Lung (tissue), 12 donors: ENCODE measurements around the gene IFNA1. TPM values are rescaled to one million over a fixed set of nuclear protein-coding genes. Genes with fewer than 3 reads are reported as not detected.

Experiments
- ATAC-seq: fragments of 200-7000 bp; cut with Tn5 transposase; one replicate; pipeline ENCODE4 v1.9.1; 2020; ENCODE audit warnings: moderate number of reproducible peaks; ENCODE audit not compliant: insufficient read depth, low FRiP score
- DNase-seq, 3 donors: peaks; one replicate each; pipeline ENCODE4 v3.0.0-alpha.2; 2013 to 2017
- H3K27ac ChIP-seq, 2 donors: one replicate each; pipeline ENCODE4 v1.5.1; 2013; ENCODE audit warnings: mild to moderate bottlenecking in 2 of 2, moderate library complexity in 2 of 2, control low read depth in 1 of 2, inconsistent platforms in 1 of 2, low read depth in 1 of 2, low read length in 1 of 2
- H3K27me3 ChIP-seq, 3 donors: one replicate each; pipeline ENCODE4 v1.5.1; 2013; ENCODE audit warnings: low read length in 2 of 3; ENCODE audit not compliant: control insufficient read depth in 3 of 3, insufficient read depth in 3 of 3
- H3K36me3 ChIP-seq, 4 donors: one replicate each; pipeline ENCODE4 v1.5.1; 2013; ENCODE audit warnings: low read length in 4 of 4, mild to moderate bottlenecking in 1 of 4, moderate library complexity in 1 of 4; ENCODE audit not compliant: control insufficient read depth in 4 of 4, insufficient read depth in 4 of 4
- H3K4me1 ChIP-seq, 5 donors: one replicate each; pipeline ENCODE4 v1.5.1; 2013; ENCODE audit warnings: low read length in 5 of 5, mild to moderate bottlenecking in 2 of 5, moderate library complexity in 1 of 5; ENCODE audit not compliant: control insufficient read depth in 5 of 5, insufficient read depth in 5 of 5
- H3K4me3 ChIP-seq: one replicate; pipeline ENCODE4 v1.5.1; 2013; ENCODE audit warnings: mild to moderate bottlenecking, control low read depth, moderate library complexity
- H3K9ac ChIP-seq, 2 donors: one replicate each; pipeline ENCODE4 v1.5.1; 2013; ENCODE audit warnings: low read length in 2 of 2, control low read depth in 1 of 2; ENCODE audit not compliant: insufficient read depth in 1 of 2
- H3K9me3 ChIP-seq, 4 donors: one replicate each; pipeline ENCODE4 v1.5.1; 2013; ENCODE audit warnings: low read length in 3 of 4, mild to moderate bottlenecking in 1 of 4, moderate library complexity in 1 of 4; ENCODE audit not compliant: control insufficient read depth in 4 of 4, insufficient read depth in 3 of 4
- WGBS, 2 donors: extraction: QIAGEN DNeasy Blood & Tissue Kit; methylation state at CpG; one replicate each; pipeline ENCODE4 v1.1.7; 2013; 5-methylcytosine and 5-hydroxymethylcytosine counted together
- polyA plus RNA-seq, 2 donors: library from polyadenylated mRNA; stranded (reverse); fragments of 200-250 nt; gene quantifications; one replicate each; pipeline ENCODE4 v1.2.1, GENCODE V29; 2013
- total RNA-seq, 2 donors: library from RNA; depleted of rRNA in 1 of 2; stranded (reverse); fragments of >200 nt in 1 of 2; gene quantifications; one replicate each; pipeline ENCODE4 v1.2.1, GENCODE V29; 2014 to 2021
- TF ChIP-seq, protein P1 (sequence below): IDR thresholded peaks from 2 replicates; pipeline ENCODE4 v1.5.1; 2012; ENCODE audit warnings: mild to moderate bottlenecking; ENCODE audit errors: control extremely low read depth, extremely low read depth
- donor health status: control.
- donor health status: control.
- donor health status: Bipolar disorder and iron deficiency.
- donor health status: healthy.
- donor health status: DM: yes; HTN: yes; CAD: no.

The IFNA1 gene
- total and polyA plus RNA-seq, 4 donors, result 0.22 TPM; not detected in 3

DNA sequence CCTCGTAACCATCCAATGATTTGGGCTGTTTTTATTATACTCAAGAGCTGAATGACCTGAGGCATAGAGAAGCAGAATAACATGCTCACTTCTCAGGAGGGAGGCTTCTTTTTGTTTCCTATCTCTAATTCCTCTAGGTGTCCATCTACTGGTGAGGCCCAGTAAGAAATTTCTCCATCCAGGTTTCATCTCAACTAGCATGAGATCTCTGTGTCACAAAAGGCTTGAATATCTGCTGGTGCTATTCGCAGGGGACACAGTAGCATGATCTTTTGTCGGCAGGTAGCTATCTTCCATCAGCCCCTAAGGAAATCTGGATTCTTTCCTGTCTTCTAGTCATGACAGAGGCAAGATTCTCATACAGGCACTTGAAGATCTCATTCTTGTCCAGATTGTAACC, 33.0 kb downstream of the IFNA1 start:
- TF ChIP-seq, protein P1, sequence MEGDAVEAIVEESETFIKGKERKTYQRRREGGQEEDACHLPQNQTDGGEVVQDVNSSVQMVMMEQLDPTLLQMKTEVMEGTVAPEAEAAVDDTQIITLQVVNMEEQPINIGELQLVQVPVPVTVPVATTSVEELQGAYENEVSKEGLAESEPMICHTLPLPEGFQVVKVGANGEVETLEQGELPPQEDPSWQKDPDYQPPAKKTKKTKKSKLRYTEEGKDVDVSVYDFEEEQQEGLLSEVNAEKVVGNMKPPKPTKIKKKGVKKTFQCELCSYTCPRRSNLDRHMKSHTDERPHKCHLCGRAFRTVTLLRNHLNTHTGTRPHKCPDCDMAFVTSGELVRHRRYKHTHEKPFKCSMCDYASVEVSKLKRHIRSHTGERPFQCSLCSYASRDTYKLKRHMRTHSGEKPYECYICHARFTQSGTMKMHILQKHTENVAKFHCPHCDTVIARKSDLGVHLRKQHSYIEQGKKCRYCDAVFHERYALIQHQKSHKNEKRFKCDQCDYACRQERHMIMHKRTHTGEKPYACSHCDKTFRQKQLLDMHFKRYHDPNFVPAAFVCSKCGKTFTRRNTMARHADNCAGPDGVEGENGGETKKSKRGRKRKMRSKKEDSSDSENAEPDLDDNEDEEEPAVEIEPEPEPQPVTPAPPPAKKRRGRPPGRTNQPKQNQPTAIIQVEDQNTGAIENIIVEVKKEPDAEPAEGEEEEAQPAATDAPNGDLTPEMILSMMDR, result no peak
- ATAC-seq, result no peak
- 89 to 96% methylated on average over 3 of the region's 3 CpGs for WGBS, 2 donors
- no peaks in the 10 kb centered on the region for H3K27me3 ChIP-seq
- H3K4me1 ChIP-seq, result no peaks in the 10 kb centered on the region
- H3K9me3 ChIP-seq, result no peaks in the 10 kb centered on the region
- H3K27ac ChIP-seq, result no peak overlapping the region
- no peak overlapping the region for H3K4me3 ChIP-seq
- DNase-seq, result no peak
- H3K36me3 ChIP-seq, result no peaks in the 10 kb centered on the region
- no peak overlapping the region for H3K9ac ChIP-seq

DNA sequence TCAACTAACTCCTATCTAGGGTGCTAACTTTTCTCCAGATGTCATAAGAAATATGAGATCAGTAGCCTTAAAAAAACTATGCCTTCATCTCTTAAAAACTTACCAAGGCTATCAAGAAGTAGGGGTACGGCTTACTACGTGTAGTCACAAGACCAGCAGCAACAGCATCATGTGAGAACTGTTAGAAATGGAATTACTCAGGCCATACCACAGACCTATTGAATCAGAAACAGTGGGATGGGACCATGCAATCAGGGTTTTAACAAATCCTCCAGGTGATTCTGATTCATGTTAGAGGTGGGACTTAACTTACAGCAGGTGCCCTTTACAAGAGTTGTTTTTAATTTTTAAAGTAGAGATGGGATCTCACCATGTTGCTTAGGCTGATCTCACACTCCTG, 37.2 kb downstream of the IFNA1 start:
- Histone ChIP-seq H3K9me3 (no peaks in the 10 kb centered on the region), H3K9ac (no peak overlapping the region), H3K27me3 (no peaks in the 10 kb centered on the region), H3K4me1 (no peaks in the 10 kb centered on the region), H3K4me3 (no peak overlapping the region), H3K36me3 (no peaks in the 10 kb centered on the region), H3K27ac (no peak overlapping the region)
- no peak for DNase-seq
- TF ChIP-seq, protein P1, result no peak
- WGBS, 2 donors, result 88 to 96% methylated on average over 2 of the region's 2 CpGs
- no peak for ATAC-seq

DNA sequence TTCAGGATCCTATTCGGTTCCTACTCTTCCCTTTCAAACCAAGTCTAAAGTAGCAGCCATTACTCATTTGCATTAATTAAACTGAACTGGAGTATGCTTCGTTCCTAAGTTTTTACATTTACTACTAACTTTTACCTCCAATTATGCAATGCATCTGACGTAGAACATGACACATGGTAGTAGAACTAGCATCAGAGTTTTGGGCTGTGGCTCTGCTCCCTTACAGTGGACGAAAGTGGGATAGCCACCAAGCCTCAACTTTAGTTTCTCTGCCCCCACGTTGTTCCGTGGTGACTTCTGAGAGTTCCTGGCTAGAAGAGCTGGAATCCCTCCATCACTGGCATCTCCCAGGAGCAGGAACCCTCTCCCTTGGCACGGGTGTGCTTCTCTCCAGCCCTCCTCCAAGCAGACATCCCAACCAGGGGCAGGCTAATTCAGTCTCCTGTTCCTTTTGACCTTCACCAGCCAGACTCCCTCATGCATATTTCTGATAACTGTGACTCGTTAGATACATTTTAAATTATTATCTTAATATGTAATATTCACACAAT, 39.0 kb downstream of the IFNA1 start:
- ATAC-seq, result no peak
- no peaks in the 10 kb centered on the region for H3K4me1 ChIP-seq
- H3K36me3 ChIP-seq, result no peaks in the 10 kb centered on the region
- no peak overlapping the region for H3K9ac ChIP-seq
- WGBS, 2 donors, result 75 to 82% methylated on average over 8 of the region's 8 CpGs
- H3K27ac ChIP-seq, result no peak overlapping the region
- H3K9me3 ChIP-seq, result no peaks in the 10 kb centered on the region
- H3K4me3 ChIP-seq, result no peak overlapping the region
- DNase-seq, result no peak
- TF ChIP-seq, protein P1, result no peak
- H3K27me3 ChIP-seq, result no peaks in the 10 kb centered on the region

DNA sequence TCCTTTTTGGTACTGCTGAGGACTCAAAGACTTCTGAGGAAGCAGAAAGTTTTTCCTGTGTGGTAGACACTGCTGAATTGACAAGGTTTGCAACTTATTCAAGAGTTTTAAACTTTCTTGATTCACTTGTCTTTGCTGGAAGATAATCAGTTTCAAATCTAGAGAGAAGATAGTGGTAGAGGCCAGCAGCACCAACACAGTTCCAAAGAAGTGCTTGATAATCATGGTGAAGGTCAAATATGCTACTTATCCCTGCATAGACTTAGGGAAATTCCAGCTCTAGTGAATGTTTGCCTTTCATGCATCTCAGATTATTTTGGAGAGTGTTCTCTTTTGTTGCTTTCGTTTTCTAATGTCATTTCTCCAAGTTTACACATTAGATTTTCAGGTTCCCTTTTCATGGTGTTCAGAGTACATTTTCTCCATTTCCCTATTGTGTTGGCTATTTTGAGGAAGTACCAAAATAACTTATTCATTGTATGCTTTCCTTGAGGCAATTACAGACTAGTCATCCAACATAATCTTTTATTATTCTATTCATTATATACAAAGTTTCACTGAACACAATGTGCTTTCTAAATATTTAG, 41.3 kb downstream of the IFNA1 start:
- Histone ChIP-seq H3K9me3 (no peaks in the 10 kb centered on the region), H3K27me3 (no peaks in the 10 kb centered on the region), H3K9ac (no peak overlapping the region), H3K4me1 (no peaks in the 10 kb centered on the region), H3K4me3 (no peak overlapping the region), H3K27ac (no peak overlapping the region), H3K36me3 (no peaks in the 10 kb centered on the region)
- TF ChIP-seq, protein P1, result no peak
- WGBS, 2 donors, result 4 to 18% methylated on average over 1 of the region's 1 CpG
- no peak for ATAC-seq
- DNase-seq, result peak in 1 of 3 donors; percentile 5
